B cell (primary cell): ENCODE measurements around the gene SLIT3. TPM values are rescaled to one million over a fixed set of nuclear protein-coding genes. Genes with fewer than 3 reads are reported as not detected.

Source experiments
- ATAC-seq: fragments of 200-7000 bp; cut with Tn5 transposase; one replicate; pipeline ENCODE4 v1.10.0; 2021; ENCODE audit warnings: low read depth, mild to moderate bottlenecking, moderate number of reproducible peaks, moderate library complexity
- CTCF ChIA-PET: fragments of 350-600 bp; sonication (Branson Sonifier 250); formaldehyde crosslinking; loops from one replicate; lab custom pipeline; 2021; ENCODE audit warnings: antibody characterized with exemption, inconsistent platforms; lab: Charles Lee
- POLR2A ChIA-PET: fragments of 350-600 bp; sonication (Branson Sonifier 250); formaldehyde crosslinking; loops from one replicate; lab custom pipeline; 2021; ENCODE audit warnings: antibody characterized with exemption; lab: Charles Lee
- DNase-seq: peaks from one replicate; pipeline ENCODE4 v3.0.0; 2013
- H2AFZ ChIP-seq: 2 replicates; pipeline ENCODE4 v1.6.1; 2012; ENCODE audit warnings: mild to moderate bottlenecking, low read depth, low read length; ENCODE audit not compliant: insufficient read depth, poor library complexity, severe bottlenecking
- H3K27ac ChIP-seq, 2 donors: 1 replicate in 1 of 2; 2 replicates in 1 of 2; pipeline ENCODE4 v1.5.1; 2012 to 2013; ENCODE audit warnings: low read length in 2 of 2, mild to moderate bottlenecking in 2 of 2, moderate library complexity in 1 of 2
- H3K27me3 ChIP-seq, 4 experiments: fragments of 200-600 bp in 1 of 4; sonication (generic) in 1 of 4; replicated peaks in 1 of 4; 1 replicate in 2 of 4; 2 replicates in 2 of 4; pipeline versions ENCODE4 v1.6.1 to v1.7.0; 2013 to 2016; ENCODE audit warnings: low read length in 3 of 4, mild to moderate bottlenecking in 2 of 4, mixed read lengths in 1 of 4, moderate library complexity in 1 of 4; ENCODE audit not compliant: insufficient read depth in 4 of 4, control insufficient read depth in 3 of 4; ENCODE audit errors: control extremely low read depth in 1 of 4
- H3K36me3 ChIP-seq, 2 experiments: replicated peaks in 1 of 2; 1 replicate in 1 of 2; 2 replicates in 1 of 2; pipeline versions ENCODE4 v1.6.1 to v1.7.1; 2013; ENCODE audit warnings: low read length in 1 of 2; ENCODE audit not compliant: insufficient read depth in 2 of 2, control insufficient read depth in 1 of 2; ENCODE audit errors: control extremely low read depth in 1 of 2, extremely low read depth in 1 of 2
- H3K4me1 ChIP-seq, 2 donors: fragments of 200-600 bp in 1 of 2; sonication (generic) in 1 of 2; 1 replicate in 1 of 2; 2 replicates in 1 of 2; pipeline versions ENCODE4 v1.5.1 to v1.6.1; 2013 to 2017; ENCODE audit warnings: low read length in 2 of 2; ENCODE audit not compliant: control insufficient read depth in 2 of 2, insufficient read depth in 2 of 2
- H3K4me2 ChIP-seq: replicated peaks from 2 replicates; pipeline ENCODE3; 2012; ENCODE audit warnings: mild to moderate bottlenecking, low read depth, low read length; ENCODE audit not compliant: poor library complexity, severe bottlenecking
- H3K4me3 ChIP-seq, 5 experiments: fragments of 200-600 bp in 1 of 5; sonication (generic) in 1 of 5; 1 replicate in 3 of 5; 2 replicates in 2 of 5; pipeline versions ENCODE4 v1.5.1 to v1.7.0; 2011 to 2016; ENCODE audit warnings: low read length in 4 of 5, mild to moderate bottlenecking in 4 of 5, low read depth in 2 of 5, control low read depth in 1 of 5, moderate library complexity in 1 of 5; ENCODE audit not compliant: insufficient read depth in 1 of 5; ENCODE audit errors: control extremely low read depth in 1 of 5, extremely low read depth in 1 of 5
- H3K79me2 ChIP-seq: fragments of 200-600 bp; sonication (generic); one replicate; pipeline ENCODE4 v1.6.0; 2016; ENCODE audit warnings: low read length; ENCODE audit not compliant: control insufficient read depth, insufficient read depth
- H3K9ac ChIP-seq: fragments of 200-600 bp; sonication (generic); 2 replicates; pipeline ENCODE4 v1.6.1; 2017; ENCODE audit warnings: mild to moderate bottlenecking, low read length, moderate library complexity
- H3K9me3 ChIP-seq, 3 donors: one replicate each; pipeline versions ENCODE4 v1.6.1 to v1.7.1; 2013; ENCODE audit warnings: low read length in 2 of 3; ENCODE audit not compliant: control insufficient read depth in 2 of 3, insufficient read depth in 1 of 3; ENCODE audit errors: control extremely low read depth in 1 of 3
- H4K20me1 ChIP-seq: 2 replicates; pipeline ENCODE4 v1.6.0; 2012; ENCODE audit warnings: mild to moderate bottlenecking, low read length; ENCODE audit not compliant: insufficient read depth, control insufficient read depth, poor library complexity, severe bottlenecking
- H3K27ac Mint-ChIP-seq: one replicate; pipeline ENCODE4 v1.8.0; 2021; ENCODE audit warnings: mixed read lengths
- H3K27me3 Mint-ChIP-seq: one replicate; pipeline ENCODE4 v1.8.0; 2021; ENCODE audit warnings: mixed read lengths
- H3K4me1 Mint-ChIP-seq: one replicate; pipeline ENCODE4 v1.8.0; 2021; ENCODE audit warnings: mixed read lengths
- H3K4me3 Mint-ChIP-seq: one replicate; pipeline ENCODE4 v1.8.0; 2021; ENCODE audit warnings: mixed read lengths
- H3K9me3 Mint-ChIP-seq: one replicate; pipeline ENCODE4 v1.8.0; 2022; ENCODE audit warnings: mixed read lengths; ENCODE audit not compliant: insufficient read depth
- CTCF ChIP-seq: fragments of 200-600 bp; IDR thresholded peaks from one replicate; pipeline ENCODE4 v1.8.0; 2022; ENCODE audit warnings: antibody characterized with exemption, mild to moderate bottlenecking
- EZH2 ChIP-seq: IDR thresholded peaks from 2 replicates; pipeline ENCODE4 v1.6.1; 2012; ENCODE audit warnings: borderline replicate concordance, low read depth, mild to moderate bottlenecking, moderate library complexity, low read length; ENCODE audit not compliant: insufficient read depth, poor library complexity, severe bottlenecking
- WGBS: methylation state at CpG from one replicate; pipeline ENCODE4 v1.1.5; 2013; ENCODE audit warnings: missing lambda C conversion rate; ENCODE audit not compliant: insufficient coverage; 5-methylcytosine and 5-hydroxymethylcytosine counted together
- intact Hi-C: fragments of 100-400 bp; cut with micrococcal nuclease; formaldehyde crosslinking; loops from one replicate; pipeline ENCODE4 v1.10.0; 2022
- polyA plus RNA-seq: library from polyadenylated mRNA; depleted of rRNA; stranded (reverse); fragments of >200 nt; gene quantifications from 2 replicates; pipeline ENCODE4 v1.2.3, GENCODE V29; 2012
- total RNA-seq, 2 donors: library from RNA; stranded (reverse); fragments of 120-200 nt in 1 of 2; gene quantifications; 1 replicate in 1 of 2; 2 replicates in 1 of 2; pipeline versions ENCODE4 v1.2.3 to v1.2.4, GENCODE V29; 2013 to 2022

SLIT3 gene
- total and polyA plus RNA-seq, 2 donors (not counting 1 experiment from before 2014, with no cell fraction given) = not detected

- ATAC-seq (no peak), DNase-seq (no peak)
- no peaks in the 10 kb centered on the region for H3K36me3 ChIP-seq
- H3K79me2 ChIP-seq = no peaks in the 10 kb centered on the region
- H3K9ac ChIP-seq = no peak overlapping the region
- H3K27ac Mint-ChIP-seq = no peak overlapping the region
- TF ChIP-seq CTCF = no peak
- TF ChIP-seq EZH2 = no peak
- peaks cover 0 to 3% (median 0%) of the 10 kb centered on the region in 3 donors for H3K9me3 ChIP-seq
- no peaks in the 10 kb centered on the region for H4K20me1 ChIP-seq
- H3K27me3 ChIP-seq = no peaks in the 10 kb centered on the region
- CTCF ChIA-PET = no interaction called here
- no peak overlapping the region for H3K4me2 ChIP-seq
- no peaks in the 10 kb centered on the region for H3K9me3 Mint-ChIP-seq
- H3K4me3 ChIP-seq = no peak overlapping the region
- H3K27me3 Mint-ChIP-seq = no peaks in the 10 kb centered on the region
- H3K4me1 ChIP-seq = no peaks in the 10 kb centered on the region
- POLR2A ChIA-PET = no interaction called here
- intact Hi-C loops = no loop called here
- no peak overlapping the region for H3K4me3 Mint-ChIP-seq
- no peak overlapping the region for H3K27ac ChIP-seq
- WGBS = 94% methylated on average over 6 of the region's 9 CpGs
- no peaks in the 10 kb centered on the region for H3K4me1 Mint-ChIP-seq
- no peak overlapping the region for H2AFZ ChIP-seq
Observed at GRCh38 chr5:169128679-169129078, 172.3 kb downstream of the SLIT3 start.

GRCh38 chr5:169127431-169127830 is 173.5 kb downstream of the SLIT3 start:
- no peak for ATAC-seq
- no peak overlapping the region for H2AFZ ChIP-seq
- Mint-ChIP-seq H3K27ac (no peak overlapping the region), H3K9me3 (no peaks in the 10 kb centered on the region), H3K4me1 (no peaks in the 10 kb centered on the region), H3K4me3 (no peak overlapping the region), H3K27me3 (no peaks in the 10 kb centered on the region)
- no peak overlapping the region for H3K9ac ChIP-seq
- H4K20me1 ChIP-seq = no peaks in the 10 kb centered on the region
- H3K4me3 ChIP-seq = no peak overlapping the region
- no peaks in the 10 kb centered on the region for H3K27me3 ChIP-seq
- H3K36me3 ChIP-seq = no peaks in the 10 kb centered on the region
- CTCF ChIA-PET = no interaction called here
- POLR2A ChIA-PET = no interaction called here
- no peaks in the 10 kb centered on the region for H3K4me1 ChIP-seq
- no peak overlapping the region for H3K27ac ChIP-seq
- no peaks in the 10 kb centered on the region for H3K9me3 ChIP-seq
- TF ChIP-seq EZH2 (no peak), CTCF (no peak)
- 75% methylated on average over 1 of the region's 4 CpGs for WGBS
- no peak for DNase-seq
- intact Hi-C loops = no loop called here
- H3K4me2 ChIP-seq = no peak overlapping the region
- no peaks in the 10 kb centered on the region for H3K79me2 ChIP-seq
